Left renal cortex interstitium (tissue), 4 donors: ENCODE data around the gene SF3B3. TPM values are rescaled to one million over a fixed set of nuclear protein-coding genes. Genes with fewer than 3 reads are reported as not detected.
"Not testable (repeated sequence)": the region's sequence is repeated elsewhere in the genome, so short reads cannot be mapped to it uniquely, and the experiment has no call there.

Experiments
- DNase-seq, 4 donors: peaks; one replicate each; pipeline ENCODE4 v3.0.0-alpha.2; 2013; ENCODE audit warnings: low read depth in 4 of 4, low spot score in 2 of 4, missing footprints in 1 of 4
- polyA plus RNA-seq, 4 donors: library from polyadenylated mRNA; unstranded; fragments of 120-200 nt; gene quantifications; one replicate each; pipeline ENCODE4 v1.2.1, GENCODE V29; 2013; ENCODE audit not compliant: insufficient read length in 4 of 4

SF3B3 gene
- polyA plus RNA-seq, 4 donors = 333 to 394 (median 370) TPM

DNA sequence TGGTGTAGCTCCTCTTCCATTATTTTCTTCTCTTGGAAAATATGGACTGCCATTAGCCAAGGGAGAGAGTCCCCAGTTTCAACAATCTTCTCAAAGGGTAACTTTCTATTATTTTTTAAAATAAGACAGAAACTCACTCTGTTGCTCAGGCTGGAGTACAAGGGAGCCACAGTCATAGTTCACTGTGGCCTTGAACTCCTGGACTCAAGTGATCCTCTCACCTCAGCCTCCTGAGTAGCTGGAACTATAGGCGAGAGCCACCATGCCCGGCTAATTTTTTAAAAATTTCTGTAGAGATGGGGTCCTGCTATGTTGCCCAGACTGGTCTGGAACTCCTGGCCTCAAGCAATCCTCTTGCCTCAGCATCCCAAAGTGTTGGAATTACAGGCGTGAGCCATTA lies 13.4 kb upstream of the SF3B3 start:
- DNase-seq = no peak

DNA sequence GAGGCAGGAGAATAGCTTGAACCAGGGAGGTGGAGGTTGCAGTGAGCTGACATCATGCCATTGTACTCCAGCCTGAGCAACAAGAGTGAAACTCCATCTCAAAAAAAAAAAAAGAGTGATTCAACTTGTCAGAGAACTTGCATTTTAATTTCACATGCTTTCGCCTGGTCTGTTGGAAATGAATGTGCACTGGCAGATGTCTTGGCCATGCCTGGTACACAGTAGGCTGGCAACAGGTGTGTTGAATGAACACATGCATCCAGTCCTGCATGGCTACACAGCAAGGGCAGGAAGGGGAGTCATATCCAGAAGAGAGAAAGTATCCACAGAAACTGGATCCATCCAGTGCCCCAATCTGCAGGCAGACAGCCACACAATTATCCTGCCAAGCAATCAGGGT lies 11.8 kb upstream of the SF3B3 start:
- DNase-seq = no peak

DNA sequence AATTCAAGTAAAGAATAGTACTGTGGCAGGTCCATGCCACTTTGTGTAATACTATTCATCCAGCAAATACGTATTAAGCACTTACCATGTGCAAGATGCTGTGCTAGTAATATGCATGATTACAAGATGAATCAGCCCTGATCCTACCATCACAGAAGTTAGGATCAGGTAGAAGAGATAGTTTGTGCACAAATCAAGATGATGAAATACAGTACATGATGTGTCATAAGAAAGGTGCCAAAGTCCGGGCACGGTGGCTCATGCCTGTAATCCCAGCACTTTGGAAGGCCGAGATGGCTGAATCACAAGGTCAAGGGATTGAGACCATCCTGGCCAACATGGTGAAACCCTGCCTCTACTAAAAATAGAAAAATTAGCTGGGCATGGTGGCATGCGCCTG lies 11.2 kb upstream of the SF3B3 start:
- no peak for DNase-seq

DNA sequence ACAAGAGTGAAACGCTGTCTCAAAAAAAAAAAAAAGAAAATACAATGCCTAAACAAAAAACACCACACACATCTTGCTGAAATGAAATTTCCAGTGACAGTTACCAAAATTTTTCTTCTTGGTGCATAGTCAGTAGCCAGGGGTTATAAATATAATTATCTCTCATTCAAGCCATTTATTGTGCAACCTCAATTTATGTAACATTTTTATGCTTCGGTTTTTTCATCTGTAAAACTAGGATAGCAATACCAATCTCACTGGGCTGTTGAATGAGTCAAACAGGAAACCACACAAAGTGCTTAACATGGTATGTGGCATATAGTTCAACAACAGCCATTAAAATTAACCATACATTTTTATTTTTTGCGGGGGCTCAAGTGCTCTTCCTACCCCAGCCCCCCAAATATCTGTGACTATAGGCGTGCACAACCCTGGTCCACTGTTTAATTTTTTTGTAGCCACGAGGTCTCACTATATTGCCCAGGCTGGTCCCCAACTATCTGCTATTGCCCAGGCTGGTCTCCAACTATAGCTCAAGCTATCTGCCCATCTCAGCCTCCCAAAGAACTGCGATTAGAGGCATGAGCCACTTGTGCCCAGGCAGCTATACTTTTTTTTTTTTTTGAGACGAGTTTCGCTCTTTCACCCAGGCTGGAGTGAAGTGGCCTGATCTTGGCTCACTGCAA lies 2.9 kb upstream of the SF3B3 start:
- no peak for DNase-seq

DNA sequence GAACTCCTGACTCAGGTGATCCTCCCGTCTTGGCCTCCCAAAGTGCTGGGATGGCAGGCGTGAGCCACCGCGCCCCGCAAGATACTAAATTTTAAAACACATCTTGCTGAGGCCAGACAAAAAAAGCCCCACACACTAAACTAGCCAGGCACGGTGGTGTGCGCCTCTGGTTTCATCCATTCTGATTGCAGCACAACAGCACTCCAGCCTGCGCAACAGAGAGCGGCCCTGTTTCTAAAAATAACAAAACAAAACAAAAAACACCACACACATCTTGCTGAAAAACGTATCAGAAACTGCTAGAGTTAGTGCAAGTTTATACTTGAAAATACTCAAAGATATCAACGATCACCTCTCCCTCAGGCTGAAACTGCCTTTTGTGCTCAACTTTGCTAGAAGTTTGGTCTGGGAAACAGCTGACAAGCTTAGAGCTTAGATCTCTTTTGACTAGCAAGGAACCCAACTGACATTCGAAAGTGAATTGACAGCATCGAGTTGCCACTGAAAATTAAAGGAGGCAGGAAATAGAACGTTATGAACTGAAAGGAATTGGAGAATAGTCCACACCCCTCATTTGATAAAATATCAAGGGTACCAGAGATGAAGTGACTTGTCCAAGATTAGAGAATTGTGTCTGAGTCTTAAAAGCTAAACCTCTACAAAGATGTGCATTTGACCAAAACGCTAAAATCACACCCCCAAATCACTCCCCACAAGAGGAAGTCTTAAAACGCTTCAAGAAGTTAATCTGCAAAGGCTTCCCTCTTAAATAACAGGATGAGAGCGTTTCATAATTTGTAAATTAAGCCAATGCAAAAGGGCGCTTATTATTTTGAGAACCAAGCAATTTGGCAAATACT lies 1.2 kb upstream of the SF3B3 start:
- no peak for DNase-seq

DNA sequence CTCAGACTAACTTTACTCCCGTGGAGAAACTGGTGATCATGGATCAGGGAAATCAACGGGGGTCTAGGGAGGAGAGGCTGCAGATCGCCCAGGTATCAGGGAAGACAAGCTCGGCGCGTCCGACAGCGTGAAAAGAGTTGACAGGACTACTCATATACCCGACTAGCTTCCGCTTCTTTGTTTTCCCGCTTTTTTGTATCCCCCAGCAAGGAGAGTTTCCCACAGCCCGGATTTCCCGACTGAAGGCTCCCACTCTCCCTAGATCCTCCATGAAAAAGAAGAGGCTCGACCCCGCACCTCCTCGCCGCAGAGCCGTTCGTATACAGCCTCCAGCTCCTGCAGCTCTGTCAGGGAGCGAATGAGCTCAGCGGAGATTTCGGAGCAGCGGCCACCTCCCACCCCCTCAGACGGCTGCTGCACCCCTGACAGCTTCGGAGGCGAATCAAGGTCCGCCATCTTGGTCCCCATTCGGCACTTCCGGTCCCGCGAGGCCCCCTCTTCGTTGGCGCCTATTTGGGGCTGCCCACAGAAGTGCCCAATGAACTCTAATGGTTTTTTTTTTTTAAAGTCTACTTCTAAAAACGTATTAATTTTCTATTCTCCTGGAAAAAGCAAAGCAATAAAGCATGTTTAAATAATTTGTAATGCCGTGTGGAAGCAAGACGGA lies 407 bp upstream of the SF3B3 start, which contains the start of gene COG4:
COG4 (minus strand) TSS at position 479 of the 667 bp plus-strand sequence; CDS start at position 468, 11 bp downstream.
- peak; percentile 81 to 88 (median 83) for DNase-seq

DNA sequence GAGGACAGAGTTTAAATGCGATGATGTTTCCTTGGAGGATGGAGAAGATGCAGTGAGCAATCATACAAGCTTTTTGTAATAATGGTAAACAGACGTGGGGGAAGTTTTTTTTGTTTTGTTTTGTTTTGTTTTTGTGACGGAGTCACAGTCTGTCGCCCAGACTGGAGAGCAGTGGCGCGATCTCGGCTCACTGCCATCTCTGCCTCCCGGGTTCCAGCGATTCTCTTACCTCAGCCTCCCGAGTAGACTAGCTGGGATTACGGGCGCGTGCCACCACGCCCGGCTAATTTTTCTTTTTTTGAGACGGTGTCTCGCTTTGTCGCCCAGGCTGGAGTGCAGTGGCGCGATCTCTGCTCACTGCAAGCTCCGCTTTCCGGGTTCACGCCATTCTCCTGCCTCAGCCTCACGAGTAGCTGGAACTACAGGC lies 796 bp downstream of the SF3B3 start:
- peak in 1 of 4 donors; percentile 18 for DNase-seq

DNA sequence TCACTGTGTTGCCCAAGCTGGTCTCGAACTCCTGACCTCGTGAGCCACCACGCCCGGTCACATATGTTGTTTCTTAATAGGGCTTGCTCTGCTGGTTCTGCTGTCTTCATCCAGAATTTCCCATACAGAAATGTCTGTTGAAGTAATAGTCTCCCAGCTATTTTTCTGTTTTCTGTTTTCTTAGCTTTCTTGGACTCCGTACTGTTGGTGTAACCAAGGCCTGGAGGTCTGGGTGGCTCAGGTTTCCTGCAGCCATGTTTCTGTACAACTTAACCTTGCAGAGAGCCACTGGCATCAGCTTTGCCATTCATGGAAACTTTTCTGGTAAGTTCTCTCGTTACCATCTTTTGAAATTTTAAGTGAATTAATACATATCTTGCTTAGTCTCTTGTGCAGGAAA lies 2.8 kb downstream of the SF3B3 start:
- DNase-seq = no peak

DNA sequence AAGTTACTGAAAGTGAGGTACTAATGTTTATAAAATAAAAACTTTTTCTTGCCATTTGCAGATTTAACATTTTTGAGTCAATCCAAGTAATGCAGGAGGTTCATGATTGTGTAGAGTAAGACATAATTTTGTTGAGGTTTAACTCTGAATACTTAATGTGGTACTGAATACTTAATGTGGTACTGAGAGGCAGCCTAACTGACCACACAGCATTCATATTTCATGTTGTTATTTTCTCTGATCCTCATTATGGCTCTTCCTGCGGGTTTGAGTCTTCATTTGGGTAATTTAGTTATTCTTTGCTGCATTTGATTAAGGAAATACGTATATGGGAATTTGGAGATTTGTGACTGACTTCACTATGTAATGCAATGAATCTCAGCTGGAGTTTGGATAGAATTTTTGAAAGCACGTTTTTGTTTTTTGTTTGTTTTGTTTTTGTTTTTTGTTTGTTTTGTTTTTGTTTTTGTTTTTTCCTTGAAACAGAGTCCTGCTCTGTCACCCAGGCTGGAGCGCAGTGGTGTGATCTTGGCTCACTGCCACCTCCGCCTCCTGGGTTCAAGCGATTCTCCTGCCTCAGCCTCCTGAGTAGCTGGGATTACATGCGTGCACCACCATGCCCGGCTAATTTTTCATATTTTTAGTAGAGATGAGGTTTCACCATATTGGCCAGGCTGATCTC lies 3.8 kb downstream of the SF3B3 start:
- DNase-seq = no peak

DNA sequence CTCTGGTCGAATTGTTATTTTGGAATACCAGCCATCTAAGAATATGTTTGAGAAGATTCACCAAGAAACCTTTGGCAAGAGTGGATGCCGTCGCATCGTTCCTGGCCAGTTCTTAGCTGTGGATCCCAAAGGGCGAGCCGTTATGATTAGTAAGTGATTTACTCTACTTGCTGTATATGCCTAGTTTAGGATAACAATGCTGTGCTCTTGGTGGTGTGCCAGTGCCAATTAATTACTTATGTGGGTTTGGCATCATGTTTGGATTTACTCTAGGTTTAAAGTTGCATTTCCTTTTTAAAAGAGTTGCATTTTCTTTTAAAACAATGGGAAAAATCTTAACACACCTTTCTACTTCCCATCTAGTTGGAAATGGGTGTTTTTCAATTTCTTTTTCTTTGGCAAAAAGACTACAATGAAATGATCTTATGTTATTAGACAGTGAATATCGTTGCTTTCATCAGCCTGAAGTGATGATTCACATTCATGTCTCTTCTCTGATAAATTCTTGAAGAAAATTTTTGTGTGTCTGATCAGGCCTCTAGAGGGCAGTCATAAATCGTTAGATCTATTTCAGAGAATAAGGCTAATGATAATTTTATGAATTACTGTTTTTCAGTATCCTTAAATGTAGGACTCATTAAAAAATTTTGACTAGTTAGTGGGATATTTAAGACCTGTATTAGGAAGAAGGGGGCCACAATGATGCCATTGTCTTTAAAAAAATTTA lies 5.6 kb downstream of the SF3B3 start:
- no peak for DNase-seq

DNA sequence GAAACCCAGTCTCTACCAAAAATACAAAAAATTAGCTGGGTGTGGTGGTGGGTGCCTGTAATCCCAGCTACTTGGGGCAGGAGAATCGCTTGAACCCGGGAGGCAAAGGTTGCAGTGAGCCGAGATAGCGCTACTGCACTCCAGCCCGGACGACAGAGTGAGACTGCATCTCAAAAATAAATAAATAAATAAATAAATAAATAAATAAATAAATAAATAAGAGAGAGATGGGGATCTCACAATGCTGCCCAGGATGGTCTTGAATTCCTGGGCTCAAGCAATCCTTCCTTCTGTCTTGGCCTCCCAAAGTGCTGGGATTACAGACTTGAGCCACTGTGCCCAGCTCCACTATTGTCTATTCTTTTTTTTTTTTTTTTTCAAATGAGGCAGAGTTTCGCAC lies 6.3 kb downstream of the SF3B3 start:
- not testable (repeated sequence) for DNase-seq

DNA sequence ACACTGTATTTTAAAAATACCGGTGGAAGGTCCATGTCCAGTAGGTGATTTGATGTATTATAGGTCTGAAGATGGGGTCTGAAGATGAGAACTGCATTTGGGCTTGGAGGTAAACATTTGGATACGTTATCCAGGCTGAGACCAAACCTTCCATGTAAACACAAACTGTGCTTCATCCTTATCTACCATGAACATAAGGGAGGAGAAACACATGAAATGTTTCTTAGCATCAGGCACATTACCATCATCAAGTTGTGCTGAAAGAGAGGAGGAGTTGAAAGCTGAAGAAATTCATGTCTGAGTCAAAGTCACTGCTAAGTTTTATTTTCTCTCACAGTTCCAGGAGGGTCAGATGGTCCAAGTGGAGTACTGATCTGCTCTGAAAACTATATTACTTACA lies 11.4 kb downstream of the SF3B3 start:
- DNase-seq = no peak

DNA sequence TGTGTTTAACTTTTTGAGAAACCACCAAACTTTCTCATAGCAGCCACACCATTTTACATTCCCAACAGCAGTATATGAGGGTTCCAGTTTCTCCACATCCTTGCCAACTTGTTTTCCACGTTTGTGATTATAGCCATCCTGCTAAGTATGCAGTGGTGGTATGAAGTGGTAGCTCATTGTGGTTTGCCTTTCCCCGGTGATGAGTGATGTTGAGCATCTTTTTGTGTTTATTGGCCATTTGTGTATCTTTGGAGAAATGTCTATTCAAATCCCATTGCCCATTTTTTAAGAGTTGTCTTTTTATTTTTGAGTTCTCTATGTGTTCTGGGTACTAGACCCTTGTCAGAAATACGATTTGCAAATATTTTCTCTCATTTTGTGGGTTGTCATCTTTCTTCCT lies 17.4 kb downstream of the SF3B3 start:
- DNase-seq = no peak

DNA sequence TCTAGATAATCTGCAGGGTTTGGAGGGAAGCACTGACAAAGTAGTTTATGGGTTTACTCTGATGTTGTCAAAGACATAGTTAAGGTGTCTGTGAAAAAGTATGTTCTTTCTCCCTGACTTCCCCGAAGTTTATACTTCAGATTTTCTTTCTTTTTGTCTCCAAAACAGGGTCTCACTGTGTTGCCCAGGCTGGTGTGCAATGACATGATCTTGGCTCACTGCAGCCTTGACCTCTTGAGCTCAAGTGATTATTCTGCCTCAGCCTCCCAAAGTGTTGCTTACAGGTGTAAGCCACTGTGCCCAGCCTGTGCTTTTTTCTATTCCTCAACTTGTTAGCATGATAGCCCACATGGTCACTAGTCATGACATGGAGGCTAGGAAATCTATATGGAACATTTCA lies 20.9 kb downstream of the SF3B3 start:
- DNase-seq = no peak

DNA sequence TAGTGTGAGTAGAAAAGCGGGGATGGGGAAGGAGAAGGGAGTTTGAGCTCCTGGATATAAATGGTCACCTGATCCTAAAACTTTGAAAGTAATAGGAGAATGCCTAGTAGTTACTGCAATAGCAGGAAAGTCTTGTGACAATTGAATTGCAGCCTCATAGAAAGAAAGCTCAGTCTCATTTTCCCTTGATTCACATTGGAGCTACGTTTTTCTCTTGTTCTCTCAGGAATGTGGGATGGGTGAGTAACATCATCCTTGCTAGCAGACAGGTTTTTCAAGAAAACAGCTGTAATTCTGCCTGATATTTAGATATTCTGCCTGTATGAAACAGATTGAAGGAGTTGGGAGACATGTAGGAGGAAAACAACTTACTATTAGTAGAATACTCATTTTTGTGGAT lies 25.3 kb downstream of the SF3B3 start:
- no peak for DNase-seq

DNA sequence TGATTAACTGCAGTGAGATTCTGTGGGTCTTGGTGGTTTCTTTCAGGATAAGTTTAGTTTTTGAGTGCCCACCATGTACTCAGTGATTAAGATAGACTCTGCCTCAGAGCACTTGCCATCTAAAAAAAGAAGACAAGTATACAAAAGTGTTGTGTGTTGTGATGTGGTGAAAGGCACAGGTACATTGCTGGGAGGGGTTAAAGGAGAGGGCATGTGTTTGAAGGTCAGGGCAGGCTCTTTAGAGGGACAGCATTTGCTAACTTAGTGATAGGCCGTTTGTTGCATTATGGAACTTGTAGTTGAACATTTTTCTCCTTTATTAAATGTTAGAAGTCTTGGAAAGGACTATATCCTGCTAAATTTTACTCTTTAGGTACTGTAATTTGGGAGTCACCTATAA lies 26.5 kb downstream of the SF3B3 start:
- DNase-seq = no peak

DNA sequence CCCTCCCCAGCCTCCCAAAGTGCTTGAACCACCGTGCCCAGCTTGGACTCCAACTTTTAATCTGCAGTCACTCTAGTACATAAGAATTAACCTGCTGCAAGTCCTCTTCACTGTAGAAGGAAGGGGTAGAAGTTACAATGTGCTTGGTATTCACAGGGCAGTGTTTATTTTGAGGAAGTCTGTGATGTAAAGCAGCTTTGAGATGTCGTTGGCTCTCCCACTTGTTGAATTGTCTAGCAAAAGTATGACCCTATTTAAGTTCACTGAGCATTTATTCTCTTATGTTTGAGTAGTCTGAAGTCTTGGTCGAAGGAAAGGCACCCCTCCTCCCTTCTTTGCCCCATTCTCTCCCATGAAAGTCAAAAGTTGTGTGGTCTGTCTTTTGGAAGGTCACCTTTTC lies 28.2 kb downstream of the SF3B3 start:
- no peak for DNase-seq

DNA sequence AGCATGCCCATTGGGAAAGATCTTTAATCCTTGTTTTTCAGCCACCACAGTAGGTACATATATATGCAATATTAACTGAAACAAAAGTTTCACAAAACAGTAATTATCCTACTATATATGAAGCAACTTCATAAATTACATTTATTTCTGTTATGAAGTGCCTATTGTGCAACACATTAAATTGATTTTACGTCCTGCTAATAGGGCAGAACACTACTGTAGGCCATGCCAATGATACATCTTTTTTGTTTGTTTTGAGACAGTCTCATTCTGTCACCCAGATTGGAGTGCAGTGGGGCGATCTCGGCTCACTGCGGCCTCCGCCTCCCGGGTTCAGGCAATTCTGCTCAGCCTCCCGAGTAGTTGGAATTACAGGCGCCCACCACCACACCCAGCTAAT lies 29.1 kb downstream of the SF3B3 start:
- DNase-seq = no peak

DNA sequence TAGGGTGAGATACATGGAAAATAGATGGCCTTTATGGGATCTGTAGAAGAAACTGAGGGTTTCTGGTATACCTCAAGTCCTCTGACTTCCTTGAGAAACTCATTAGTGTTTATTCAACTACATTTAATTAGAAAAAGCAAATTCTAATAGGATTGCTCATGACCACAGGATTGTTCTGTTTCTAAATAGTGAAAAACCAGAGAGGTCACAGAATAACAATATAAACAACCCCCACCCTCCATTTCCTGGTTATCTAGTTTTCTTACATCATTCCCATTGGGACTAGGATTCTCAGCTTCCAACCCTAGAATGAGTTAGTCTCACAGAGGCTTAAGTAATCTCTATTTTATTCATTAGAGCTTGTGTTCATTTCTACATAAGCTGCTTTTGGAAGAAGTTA lies 30.0 kb downstream of the SF3B3 start:
- no peak for DNase-seq

DNA sequence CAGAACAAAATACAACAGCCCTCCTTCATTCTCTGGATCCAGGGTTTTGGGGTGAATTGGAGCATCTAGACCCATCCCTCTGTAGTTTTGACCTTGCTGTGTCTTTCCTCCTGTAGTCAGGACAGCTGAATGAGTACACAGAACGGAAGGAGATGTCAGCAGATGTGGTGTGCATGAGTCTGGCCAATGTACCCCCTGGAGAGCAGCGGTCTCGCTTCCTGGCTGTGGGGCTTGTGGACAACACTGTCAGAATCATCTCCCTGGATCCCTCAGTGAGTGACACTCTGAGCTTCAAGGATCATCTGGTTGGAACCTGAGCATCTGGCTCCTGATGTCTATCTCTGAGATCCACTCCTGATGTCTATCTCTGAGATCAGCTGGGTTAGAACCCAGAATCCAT lies 32.4 kb downstream of the SF3B3 start:
- DNase-seq = no peak
